DOHH2 (cell line): ENCODE measurements around the gene TMUB2.

Experiments
- H3F3A ChIP-seq: fragments of 200-600 bp; sonication (generic), shearing (Covaris generic); 2 replicates; pipeline ENCODE4 v1.6.0; 2016; ENCODE audit warnings: antibody characterized with exemption, mild to moderate bottlenecking; ENCODE audit not compliant: control insufficient read depth, insufficient read depth
- H3K27ac ChIP-seq: fragments of 200-600 bp; sonication (generic); 2 replicates; pipeline ENCODE4 v1.5.1; 2014; ENCODE audit warnings: low read depth, mild to moderate bottlenecking, low read length, moderate library complexity
- H3K27me3 ChIP-seq: fragments of 200-600 bp; sonication (generic); 2 replicates; pipeline ENCODE4 v1.6.1; 2014; ENCODE audit warnings: mild to moderate bottlenecking, low read length, mixed read lengths; ENCODE audit not compliant: control insufficient read depth
- H3K36me3 ChIP-seq: fragments of 200-600 bp; sonication (generic); 2 replicates; pipeline ENCODE4 v1.6.1; 2014; ENCODE audit warnings: mild to moderate bottlenecking, low read length, moderate library complexity, mixed read lengths; ENCODE audit not compliant: control insufficient read depth
- H3K4me1 ChIP-seq: fragments of 200-600 bp; sonication (generic); 2 replicates; pipeline ENCODE4 v1.6.1; 2014; ENCODE audit warnings: mild to moderate bottlenecking, low read length, mixed read lengths; ENCODE audit not compliant: control insufficient read depth
- H3K4me2 ChIP-seq: fragments of 200-600 bp; sonication (generic); 2 replicates; pipeline ENCODE4 v1.6.0; 2014; ENCODE audit warnings: mild to moderate bottlenecking, low read length, moderate library complexity
- H3K4me3 ChIP-seq: fragments of 200-600 bp; sonication (generic); 2 replicates; pipeline ENCODE4 v1.5.1; 2014; ENCODE audit warnings: mild to moderate bottlenecking, low read length, mixed read lengths
- H3K79me2 ChIP-seq: fragments of 200-600 bp; sonication (generic); 2 replicates; pipeline ENCODE4 v1.6.1; 2014; ENCODE audit warnings: mild to moderate bottlenecking, low read length, mixed read lengths; ENCODE audit not compliant: control insufficient read depth
- H3K9me2 ChIP-seq: fragments of 200-600 bp; sonication (generic); replicated peaks from 2 replicates; pipeline ENCODE4 v1.6.1; 2014; ENCODE audit warnings: mild to moderate bottlenecking, low read length, mixed read lengths; ENCODE audit not compliant: control insufficient read depth
- H3K9me3 ChIP-seq: fragments of 200-600 bp; sonication (generic); 2 replicates; pipeline ENCODE4 v1.6.1; 2014; ENCODE audit warnings: antibody characterized with exemption, low read length, mixed read lengths; ENCODE audit not compliant: control insufficient read depth, insufficient read depth
- H4K20me1 ChIP-seq: fragments of 200-600 bp; sonication (generic); 2 replicates; pipeline ENCODE4 v1.6.0; 2014; ENCODE audit warnings: low read depth, mild to moderate bottlenecking, antibody characterized with exemption, low read length, moderate library complexity; ENCODE audit not compliant: control insufficient read depth, insufficient read depth
- CTCF ChIP-seq: fragments of 200-600 bp; sonication (generic); IDR thresholded peaks from one replicate; pipeline ENCODE4 v1.5.1; 2014; ENCODE audit warnings: antibody characterized with exemption, mild to moderate bottlenecking, low read depth, low read length; ENCODE audit not compliant: poor library complexity, severe bottlenecking
- EZH2phosphoT487 ChIP-seq: fragments of 200-600 bp; sonication (generic); IDR thresholded peaks from 2 replicates; pipeline ENCODE4 v1.6.1; 2017; ENCODE audit warnings: borderline replicate concordance, mild to moderate bottlenecking, antibody characterized with exemption, low read length, moderate library complexity, mixed read lengths

TMUB2 gene

GRCh38 chr17:44170499-44171201 is 16.1 kb upstream of the TMUB2 start, which contains the start of gene ASB16:
Gene ASB16 (plus strand): TSS chr17:44170704. CDS start chr17:44170790, 86 bp downstream.
- Histone ChIP-seq H3K27me3 (no peaks in the 10 kb centered on the region), H4K20me1 (no peaks in the 10 kb centered on the region), H3K9me3 (no peaks in the 10 kb centered on the region), H3K4me1 (no peaks in the 10 kb centered on the region), H3K4me2 (no peak within 1 kb of the TSS), H3K4me3 (no peak within 1 kb of the TSS), H3K79me2 (no peaks in the 10 kb centered on the region), H3K9me2 (no peaks in the 10 kb centered on the region), H3K27ac (no peak within 1 kb of the TSS), H3K36me3 (peaks cover 3% of the 10 kb centered on the region; the same call in 1 of the 2 replicates), H3F3A (peaks cover 4% of the 10 kb centered on the region)
- TF ChIP-seq CTCF (no peak), EZH2phosphoT487 (no peak)

- Histone ChIP-seq H3F3A (peaks cover 7% of the 10 kb centered on the region), H3K4me2 (no peak overlapping the region), H3K27ac (no peak overlapping the region), H3K79me2 (no peaks in the 10 kb centered on the region), H3K9me3 (no peaks in the 10 kb centered on the region), H3K4me1 (no peaks in the 10 kb centered on the region), H4K20me1 (no peaks in the 10 kb centered on the region), H3K4me3 (no peak overlapping the region), H3K9me2 (no peaks in the 10 kb centered on the region), H3K36me3 (peaks cover 9% of the 10 kb centered on the region; the same call in 1 of the 2 replicates), H3K27me3 (no peaks in the 10 kb centered on the region)
- no peak for TF ChIP-seq EZH2phosphoT487
- no peak for TF ChIP-seq CTCF
These were observed 14.8 kb upstream of the TMUB2 start for GRCh38 chr17:44171931-44172455.

- Histone ChIP-seq H3K79me2 (no peaks in the 10 kb centered on the region), H3K9me2 (no peaks in the 10 kb centered on the region), H3K4me1 (no peaks in the 10 kb centered on the region), H3K4me3 (no peak overlapping the region), H3K27ac (no peak overlapping the region), H3K27me3 (no peaks in the 10 kb centered on the region), H4K20me1 (no peaks in the 10 kb centered on the region; the same call in 1 of the 2 replicates), H3K4me2 (no peak overlapping the region), H3F3A (peaks cover 7% of the 10 kb centered on the region), H3K36me3 (peaks cover 27% of the 10 kb centered on the region; the same call in 1 of the 2 replicates), H3K9me3 (no peaks in the 10 kb centered on the region)
- no peak for TF ChIP-seq CTCF
- TF ChIP-seq EZH2phosphoT487: no peak
These were observed 12.3 kb upstream of the TMUB2 start for GRCh38 chr17:44174427-44174826.
